ENCODE measurements around the gene TAT.
"Not testable (repeated sequence)": the region's sequence is repeated elsewhere in the genome, so short reads cannot be mapped to it uniquely, and the experiment has no call there.

The TAT gene

DNA sequence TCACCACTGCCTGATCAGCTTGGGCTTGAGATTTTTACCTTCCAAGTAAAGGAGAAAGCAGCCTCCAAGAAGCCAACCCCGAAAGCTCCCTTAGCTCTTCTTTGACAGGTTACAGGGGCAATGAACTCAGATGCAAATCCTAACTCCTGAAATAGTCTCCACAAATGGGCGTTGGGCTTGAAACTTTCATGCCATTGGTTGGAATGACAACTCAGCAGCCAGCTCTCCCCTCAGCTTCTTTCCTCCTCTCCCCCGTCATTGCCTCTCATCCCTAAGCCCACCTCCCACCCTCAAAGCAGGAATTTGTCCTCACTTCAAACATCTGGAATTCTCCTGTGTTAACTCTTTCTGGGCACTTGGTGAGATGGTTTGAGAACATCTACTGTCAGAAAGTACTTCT is at the start of gene TAT:
Gene TAT, minus strand, starts transcription at position 122 of the 400 bp plus-strand sequence. CDS start 677 bp downstream, outside the sequence.
- no peak for DNase-seq

DNA sequence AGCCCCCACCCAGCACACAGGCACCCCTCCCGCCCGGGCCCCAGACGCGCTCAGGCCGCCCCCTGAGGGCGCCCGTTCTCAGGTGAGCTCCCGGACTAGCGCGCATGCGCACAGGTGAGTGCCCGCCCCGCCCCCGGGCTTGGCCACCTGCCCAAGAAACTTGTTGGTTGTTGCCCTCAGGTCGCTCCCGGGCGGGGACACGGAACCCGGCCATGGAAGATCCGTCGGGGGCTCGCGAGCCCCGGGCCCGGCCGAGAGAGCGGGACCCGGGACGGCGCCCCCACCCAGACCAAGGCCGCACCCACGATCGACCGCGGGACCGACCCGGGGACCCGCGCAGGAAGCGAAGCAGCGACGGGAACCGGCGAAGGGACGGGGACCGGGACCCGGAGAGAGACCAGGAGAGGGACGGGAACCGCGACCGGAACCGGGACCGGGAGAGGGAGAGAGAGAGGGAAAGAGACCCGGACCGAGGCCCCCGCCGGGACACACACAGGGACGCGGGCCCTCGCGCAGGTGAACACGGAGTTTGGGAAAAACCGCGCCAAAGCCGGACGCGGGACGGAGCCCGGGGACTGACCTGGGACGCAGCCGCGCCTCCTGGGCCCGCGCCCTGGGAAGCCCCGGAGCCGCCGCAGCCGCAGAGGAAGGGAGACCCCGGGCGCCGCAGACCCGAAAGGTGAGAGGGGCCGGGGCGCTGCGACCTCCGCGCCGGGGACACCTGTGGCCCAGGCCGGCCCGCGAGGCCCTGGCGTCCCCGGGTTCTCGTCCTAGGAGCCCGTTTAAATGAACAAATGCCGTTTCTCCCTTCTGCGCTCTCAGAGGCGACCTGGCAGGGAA is 49.3 kb upstream of the TAT start, which contains the start of gene MARVELD3:
Gene MARVELD3, plus strand, starts transcription at position 167 of the 840 bp plus-strand sequence. Its CDS starts 46 bp downstream, at position 213.
- DNase-seq = peak; percentile 73

DNA sequence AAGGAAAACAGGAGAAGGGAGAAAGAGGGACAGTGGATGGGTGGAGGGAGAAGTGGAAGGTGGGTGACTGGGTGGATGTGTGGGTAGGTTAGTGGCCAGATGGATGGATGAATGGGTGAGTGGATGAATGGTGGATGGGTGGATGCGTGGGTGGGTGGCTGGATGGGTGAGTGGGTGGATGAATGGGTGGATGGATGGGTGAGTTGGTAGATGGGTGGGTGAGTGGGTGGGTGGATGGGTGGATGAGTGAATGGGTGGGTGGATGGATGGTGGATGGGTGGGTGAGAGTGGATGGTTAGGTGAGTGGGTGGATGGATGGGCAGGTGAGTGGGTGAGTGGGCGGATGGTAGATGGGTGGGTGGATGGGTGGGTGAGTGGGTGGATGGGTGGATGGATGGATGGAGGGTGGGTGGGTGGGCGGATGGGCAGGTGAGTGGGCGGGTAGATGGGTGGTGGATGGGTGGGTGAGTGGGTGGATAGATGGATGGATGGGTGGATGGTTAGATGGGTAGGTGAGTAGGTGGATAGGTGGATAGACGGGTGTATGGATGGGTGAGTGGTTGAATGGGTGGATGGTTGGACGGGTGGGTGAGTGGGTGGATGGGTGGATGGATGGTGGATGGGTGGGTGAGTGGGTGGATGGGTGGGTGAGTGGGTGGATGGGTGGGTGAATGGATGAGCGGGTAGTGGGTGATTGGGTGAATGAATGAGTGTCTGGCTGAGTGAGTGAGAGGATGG is 48.4 kb upstream of the TAT start:
- DNase-seq = no peak

DNA sequence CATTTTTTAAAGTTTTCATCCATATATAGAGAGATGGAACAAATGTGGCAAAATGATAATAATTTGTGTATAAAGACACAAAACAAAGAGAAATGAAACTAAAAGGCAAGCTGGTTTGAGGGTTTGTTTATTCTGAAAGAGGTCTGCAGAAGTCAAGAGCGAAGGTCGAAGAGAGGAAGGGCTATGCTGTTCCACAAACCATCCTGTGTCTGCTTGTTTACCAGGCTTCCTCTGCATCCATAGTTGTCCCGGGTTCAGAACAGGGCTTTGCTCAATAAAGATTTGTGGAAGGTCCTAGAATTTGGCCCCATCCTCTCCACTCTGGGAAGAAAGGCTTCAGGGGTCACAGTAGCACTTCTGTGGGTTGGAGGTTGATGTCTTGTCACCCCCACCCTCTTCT is 46.7 kb upstream of the TAT start:
- DNase-seq = no peak

DNA sequence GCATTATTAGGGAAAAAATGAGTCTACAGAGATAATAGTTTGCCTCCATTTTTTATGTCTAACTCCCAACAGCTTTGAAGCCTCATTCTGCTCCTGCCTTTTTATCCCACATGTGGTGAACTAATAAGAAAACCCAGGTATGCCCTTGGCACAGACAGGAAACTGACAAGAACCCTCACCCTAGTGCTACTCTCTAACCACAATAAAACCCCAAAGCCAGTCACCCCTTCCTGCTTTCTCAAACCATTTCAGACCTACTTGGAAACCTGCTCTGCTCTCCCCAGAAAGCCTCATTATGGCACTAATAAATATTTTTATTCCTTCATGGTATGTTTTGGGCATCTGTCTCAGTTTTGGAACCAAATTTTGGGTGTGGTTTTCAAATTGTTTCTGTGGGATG is 45.2 kb upstream of the TAT start:
- DNase-seq = no peak

DNA sequence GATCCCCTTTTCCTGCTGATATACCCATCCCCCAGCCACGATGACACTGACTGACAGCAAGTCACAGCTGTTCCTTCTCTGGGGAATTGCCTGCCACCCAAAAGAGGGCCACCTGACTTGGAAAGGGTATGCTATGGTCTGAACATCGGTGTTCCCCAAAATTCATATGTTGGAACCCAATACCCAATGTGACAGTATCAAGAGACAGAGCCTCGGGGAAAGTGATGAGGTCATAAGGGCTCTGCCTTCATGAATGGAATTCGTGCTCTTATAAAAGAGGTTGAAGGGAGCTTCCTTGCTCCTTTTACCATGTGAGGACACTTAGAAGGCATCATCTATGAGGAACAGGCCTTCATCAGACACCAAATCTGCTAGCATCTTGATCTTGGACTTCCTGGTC is 41.5 kb upstream of the TAT start:
- DNase-seq = no peak

DNA sequence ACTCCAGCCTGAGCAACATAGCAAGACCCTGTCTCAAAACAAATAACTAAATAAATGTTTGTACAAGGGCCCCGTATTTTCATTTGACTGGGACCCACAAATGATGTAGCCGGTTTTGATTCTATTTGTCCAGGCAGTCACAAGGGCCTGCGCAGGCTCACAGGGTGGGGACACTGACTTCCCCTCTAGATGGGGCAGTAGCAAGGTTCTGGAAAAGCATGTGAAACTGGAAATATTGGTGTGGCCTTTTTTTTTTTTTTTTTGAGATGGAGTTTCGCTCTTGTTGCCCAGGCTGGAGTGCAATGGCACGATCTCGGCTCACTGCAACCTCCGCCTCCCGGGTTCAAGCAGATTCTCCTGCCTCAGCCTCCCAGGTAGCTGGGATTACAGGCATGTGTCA is 38.1 kb upstream of the TAT start:
- DNase-seq = not testable (repeated sequence)

DNA sequence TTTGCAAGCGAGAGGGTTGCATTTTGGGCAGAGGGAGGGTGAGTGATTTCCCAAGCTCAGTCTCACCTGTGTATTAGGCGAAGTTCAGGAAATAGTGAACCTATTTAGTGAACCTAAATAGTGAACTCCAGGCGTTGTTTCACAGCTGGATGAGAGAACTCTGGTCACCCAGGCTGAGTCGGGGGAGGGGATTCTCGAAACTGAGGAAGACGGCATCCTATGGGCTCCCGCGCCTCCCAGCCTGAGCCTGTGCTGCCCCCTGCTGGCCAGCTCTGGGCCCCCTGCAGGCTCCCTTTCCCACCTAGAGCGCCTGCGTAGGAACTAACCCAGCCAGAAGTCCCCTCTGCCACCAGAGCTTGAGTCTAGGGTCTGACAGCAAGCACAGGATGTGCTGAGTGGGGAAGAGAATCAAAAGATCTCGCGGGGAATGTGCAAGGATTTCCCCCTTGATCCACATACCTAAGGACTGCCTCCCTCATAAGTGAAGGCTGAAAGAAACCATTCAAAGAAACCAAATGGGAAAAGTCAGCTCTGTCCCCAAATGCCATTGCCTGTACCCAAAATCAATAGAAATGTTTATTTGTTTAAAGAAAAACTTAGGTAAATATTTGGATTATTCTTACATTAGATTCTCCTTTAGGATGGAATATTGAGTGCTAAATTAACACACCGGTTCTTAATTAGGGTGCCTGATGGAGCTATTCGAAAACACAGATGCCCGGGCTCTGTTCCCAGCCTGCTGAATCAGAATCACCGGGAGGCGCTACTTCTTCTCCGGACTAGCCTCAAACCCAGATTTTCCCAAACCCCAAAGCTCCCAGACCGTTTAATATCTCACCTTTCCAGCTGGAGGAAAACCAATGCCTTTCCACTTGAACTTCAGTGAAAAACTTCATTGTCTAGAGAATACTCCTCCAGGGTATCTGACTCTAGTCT is 34.3 kb upstream of the TAT start:
- DNase-seq = peak; percentile 38

DNA sequence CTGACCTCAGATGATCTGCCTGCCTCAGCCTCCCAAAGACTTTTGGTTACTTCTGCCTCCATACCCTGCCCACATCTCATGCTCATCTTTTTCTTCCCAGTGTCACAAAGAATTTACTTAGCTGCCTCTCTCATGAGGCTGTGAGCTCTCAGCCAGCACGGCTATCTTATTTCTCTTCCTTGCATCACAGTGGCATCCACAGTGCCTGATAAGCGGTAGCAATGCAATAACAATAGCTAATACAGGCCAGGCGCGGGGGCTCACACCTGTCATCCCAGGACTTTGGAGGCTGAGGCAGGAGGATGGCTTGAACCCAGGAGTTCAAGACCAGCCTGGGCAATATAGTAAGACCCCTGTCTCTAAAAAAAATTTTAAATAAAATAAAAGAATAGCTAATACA is 33.6 kb upstream of the TAT start:
- DNase-seq = no peak

DNA sequence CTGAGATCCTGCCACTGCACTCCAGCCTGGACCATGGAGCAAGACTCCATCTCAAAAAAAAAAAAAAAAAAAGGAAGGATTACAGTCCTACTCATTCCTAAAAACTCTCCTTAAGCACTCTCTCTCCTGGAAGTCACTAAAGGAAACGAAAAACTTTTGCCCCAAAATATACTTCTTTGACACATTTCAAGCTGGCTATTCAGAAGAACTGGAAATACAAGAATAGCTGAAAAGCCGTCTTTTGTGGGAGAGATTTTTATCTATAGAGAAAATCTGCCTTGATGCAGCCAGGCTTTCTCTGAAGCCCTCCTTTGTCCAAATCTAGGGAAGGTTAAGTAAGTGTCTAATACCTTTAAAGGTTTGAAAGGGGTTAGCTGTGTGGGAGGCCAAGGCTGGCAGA is 32.2 kb upstream of the TAT start:
- no peak for DNase-seq

DNA sequence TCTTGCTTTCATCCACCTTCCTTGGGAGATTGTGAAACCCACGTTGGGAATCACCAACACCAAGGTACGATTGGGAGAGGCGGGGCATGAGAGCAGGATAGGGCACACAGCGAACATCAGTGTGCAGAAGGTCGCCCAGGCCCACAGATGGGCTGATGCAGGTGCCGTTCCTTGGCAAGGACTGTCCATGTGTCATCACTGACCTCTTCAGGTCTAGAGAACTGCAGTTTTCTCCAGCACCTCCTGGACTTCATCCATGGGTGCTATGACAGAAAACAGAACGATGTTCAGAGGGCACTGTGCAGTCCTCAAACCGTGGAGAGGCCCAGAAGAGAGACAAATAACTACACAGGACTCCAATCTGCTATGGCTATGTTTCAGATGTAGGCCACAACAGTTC is 23.9 kb upstream of the TAT start:
- DNase-seq = no peak

DNA sequence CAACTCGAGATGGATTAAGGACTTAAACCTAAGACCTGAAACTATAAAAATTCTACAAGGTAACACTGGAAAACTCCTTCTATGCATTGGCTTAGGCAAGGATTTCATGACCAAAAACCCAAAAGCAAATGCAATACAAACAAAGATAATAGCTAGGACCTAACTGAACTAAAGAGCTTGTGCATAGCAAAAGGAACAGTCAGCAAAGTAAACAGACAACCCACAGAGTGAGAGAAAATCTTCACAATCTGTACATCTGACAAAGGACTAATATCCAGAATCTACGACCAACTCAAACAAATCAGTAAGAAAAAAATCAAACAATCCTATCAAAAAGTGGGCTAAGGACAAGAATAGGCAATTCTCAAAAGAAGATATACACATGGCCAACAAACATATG is 21.5 kb upstream of the TAT start:
- not testable (repeated sequence) for DNase-seq

DNA sequence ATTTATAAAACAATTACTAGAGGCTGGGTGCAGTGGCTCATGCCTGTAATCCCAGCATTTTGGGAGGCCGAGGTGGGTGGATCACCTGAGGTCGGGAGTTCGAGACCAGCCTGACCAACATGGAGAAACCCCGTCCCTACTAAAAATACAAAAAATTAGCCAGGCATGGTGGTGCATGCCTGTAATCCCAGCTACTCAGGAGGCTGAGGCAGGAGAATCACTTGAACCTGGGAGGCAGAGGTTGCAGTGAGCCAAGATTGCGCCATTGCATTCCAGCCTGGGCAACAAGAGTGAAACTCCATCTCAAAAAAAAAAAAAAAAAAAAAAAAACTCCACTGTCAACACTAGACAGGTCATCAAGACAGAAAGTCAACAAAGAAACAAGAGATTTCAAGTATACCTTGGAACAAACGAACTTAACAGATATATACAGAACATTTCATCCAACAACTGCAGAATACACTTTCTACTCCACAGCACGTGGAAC is 18.5 kb upstream of the TAT start:
- DNase-seq = not testable (repeated sequence)

DNA sequence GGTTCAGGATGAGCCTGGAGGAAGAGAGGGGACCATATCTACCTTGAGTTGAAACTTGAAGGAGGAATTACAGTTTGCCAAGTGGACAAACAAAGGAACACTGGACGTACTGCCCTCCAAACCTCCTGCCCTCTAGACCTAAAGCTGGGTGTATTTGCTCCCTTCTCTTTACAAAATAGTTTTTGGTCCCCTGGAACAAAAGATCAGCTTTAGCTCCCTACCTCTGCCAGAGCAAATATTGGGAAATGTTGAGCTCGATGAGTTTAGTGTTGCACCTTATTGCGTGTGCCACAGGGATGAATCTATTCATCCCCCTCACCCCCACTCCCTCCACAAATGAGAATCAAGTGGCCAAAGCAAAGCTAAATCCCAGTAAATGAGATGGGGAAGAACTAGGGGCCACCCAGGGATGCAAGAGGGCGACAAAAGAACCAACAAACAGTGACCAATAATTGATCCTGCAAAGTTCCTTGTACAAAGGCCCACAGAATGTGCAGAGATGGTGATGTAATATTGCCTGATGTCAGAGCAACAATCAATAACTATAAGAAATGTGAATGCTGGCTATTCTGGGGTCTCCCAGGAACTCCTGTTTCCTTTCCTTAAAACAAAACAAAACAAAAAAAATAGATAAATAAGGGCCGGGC is 17.2 kb upstream of the TAT start:
- DNase-seq = no peak

DNA sequence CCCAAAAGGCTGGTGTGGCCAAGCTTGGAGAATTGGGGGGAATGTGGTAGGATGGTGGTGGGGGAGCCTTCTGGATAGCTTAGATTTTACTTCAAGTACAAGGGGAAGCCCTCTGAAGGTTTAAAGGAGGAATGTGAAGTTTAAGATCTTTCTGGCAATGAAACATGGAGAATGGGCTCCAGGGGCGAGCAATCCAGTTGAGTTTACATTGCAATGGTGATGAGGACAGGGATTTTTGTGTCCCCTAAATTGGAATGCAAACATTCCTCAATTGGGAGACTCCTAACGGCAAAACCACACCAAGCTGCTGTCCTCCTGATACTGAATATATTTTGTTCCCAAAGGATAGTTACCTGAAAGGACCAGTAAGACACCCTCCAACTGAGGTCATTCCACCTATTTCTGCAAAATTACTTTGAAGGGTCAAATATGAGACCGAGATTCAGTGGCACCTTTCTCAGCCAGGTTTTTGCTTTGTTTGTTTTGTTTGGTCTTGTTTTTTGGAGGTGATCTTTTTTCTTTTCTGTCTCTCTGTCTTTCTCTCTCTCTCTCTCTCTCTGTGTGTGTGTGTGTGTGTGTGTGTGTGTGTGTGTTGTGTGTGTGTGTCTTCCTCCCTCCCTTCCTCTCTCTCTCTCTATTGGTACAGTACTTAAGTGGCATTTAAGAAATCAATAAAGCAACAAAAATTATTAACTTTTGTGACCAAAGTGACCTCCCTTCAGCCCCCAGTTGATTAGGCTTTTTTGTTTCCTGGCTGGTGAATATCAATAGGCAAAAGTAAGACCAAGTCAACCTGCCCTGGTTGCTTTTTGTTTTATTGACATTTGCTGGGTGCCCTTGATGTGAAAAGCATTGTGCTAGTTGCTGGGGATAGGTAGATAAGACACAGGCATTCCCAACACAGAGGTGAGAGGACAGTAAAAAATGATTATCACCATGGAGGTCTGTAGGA is 16.4 kb upstream of the TAT start:
- DNase-seq = no peak

DNA sequence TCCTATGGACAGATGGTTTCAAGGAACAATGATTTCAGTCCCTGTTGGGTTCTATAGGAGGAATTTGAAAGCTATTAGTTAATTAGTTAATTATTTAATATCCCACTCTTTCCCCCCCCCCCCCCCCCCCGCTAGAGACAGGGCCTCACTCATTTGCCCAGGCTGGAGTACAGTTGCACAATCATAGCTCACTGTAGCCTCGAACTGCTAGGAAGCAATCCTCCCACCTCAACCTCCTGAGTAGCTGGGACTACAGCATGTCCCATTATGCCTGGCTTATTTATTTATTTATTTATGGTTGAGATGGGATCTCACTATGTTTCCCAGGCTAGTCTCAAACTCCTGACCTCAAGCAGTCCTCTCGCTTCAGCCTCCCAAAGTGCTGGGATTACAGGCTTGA is 15.0 kb upstream of the TAT start:
- DNase-seq = no peak

DNA sequence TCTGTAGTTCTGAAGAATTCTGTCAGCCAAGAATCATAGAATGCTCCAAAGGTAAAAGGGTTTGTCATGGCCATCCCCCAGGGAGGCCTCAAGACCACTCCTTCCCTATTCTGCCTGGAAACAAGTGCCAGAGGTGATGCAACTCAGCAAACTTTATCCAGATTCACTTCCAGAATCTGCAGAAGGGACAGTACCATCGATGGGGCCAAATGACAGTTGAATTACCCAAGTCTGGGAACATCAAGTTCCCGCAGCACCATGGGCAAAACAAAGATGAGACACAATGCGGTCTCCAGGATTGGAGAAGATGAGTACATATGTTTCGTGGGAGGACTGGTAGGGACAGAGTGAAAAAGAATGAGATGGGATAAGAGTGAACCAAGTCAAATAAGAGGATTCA is 13.7 kb upstream of the TAT start:
- DNase-seq = no peak

DNA sequence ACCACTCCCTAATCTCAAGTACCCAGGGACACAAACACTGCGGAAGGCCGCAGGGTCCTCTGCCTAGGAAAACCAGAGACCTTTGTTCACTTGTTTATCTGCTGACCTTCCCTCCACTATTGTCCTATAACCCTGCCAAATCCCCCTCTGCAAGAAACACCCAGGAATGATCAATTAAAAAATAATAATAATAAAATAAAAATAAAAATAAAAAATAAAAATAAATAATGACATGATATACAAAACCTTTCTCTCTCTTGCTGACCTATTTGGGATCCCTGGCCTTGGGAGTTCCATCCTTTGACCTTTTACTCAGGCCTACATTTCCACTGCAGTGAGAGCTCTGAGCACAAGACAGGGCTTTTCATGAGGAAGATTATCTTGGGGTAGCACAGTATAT is 13.2 kb upstream of the TAT start:
- not testable (repeated sequence) for DNase-seq

DNA sequence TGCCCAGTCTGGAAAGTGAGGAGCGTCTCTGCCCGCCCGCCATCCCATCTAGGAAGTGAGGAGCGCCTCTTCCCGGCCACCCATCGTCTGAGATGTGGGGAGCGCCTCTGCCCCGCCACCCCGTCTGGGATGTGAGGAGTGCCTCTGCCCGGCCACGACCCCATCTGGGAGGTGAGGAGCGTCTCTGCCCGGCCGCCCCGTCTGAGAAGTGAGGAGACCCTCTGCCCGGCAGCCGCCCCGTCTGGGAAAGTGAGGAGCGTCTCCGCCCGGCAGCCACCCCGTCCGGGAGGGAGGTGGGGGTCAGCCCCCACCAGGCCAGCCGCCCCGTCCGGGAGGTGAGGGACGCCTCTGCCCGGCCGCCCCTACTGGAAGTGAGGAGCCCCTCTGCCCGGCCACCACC is 12.4 kb upstream of the TAT start:
- not testable (repeated sequence) for DNase-seq

DNA sequence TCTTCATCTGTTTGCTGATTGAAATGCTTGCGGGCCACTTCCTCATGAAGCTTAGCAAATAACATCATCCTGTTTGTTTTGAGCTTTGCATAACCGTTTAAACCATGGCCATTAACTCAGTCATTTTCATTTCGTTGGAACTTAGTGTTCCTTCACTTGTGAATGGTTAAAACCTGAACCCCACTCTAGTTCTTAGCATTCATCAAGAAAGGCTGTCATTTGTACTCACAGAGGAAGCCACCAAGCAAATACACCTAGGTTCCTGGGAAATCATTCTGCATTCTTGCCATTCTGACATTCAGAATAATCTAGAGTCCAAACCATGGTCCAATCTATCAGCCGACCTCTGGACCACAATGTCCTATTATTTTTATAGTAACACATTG is 8.4 kb upstream of the TAT start:
- no peak for DNase-seq

Measured in NCI-H2171 treated with DMSO at 0.1 percent for 48 hours (cell line).